Measurements from ENCODE around the gene TYMS. TPM values are rescaled to one million over a fixed set of nuclear protein-coding genes. Genes with fewer than 3 reads are reported as not detected.
A peak's percentile ranks its signal among the peaks of the same experiment; 100 is the strongest.

The TYMS gene
- total and polyA plus RNA-seq, 9 of the 15 experiments (the other 6 are each of a cell fraction or from before 2014, with no cell fraction given) = 69.1 to 409 (median 175) TPM

DNA sequence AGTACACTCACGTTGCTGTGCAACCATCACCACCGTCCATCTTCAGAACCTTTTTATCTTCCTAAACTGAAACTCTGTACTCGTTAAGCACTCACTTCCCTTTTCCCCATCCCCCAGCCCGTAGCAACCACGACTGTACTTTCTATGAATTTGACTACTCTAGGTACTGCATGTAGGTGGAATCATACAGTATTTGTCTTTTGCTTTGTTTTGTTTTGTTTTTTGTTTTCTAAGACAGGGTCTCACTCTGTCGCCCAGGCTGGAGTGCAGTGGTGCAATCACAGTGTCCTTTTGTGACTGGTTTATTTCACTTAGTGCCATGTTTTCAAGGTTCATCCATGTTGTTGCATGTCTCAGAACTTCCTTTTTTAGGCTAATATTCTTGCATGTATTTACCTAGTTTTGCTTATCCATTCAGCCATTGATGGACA lies 7.0 kb upstream of the TYMS start (continued):
- TF ChIP-seq, protein P1, sequence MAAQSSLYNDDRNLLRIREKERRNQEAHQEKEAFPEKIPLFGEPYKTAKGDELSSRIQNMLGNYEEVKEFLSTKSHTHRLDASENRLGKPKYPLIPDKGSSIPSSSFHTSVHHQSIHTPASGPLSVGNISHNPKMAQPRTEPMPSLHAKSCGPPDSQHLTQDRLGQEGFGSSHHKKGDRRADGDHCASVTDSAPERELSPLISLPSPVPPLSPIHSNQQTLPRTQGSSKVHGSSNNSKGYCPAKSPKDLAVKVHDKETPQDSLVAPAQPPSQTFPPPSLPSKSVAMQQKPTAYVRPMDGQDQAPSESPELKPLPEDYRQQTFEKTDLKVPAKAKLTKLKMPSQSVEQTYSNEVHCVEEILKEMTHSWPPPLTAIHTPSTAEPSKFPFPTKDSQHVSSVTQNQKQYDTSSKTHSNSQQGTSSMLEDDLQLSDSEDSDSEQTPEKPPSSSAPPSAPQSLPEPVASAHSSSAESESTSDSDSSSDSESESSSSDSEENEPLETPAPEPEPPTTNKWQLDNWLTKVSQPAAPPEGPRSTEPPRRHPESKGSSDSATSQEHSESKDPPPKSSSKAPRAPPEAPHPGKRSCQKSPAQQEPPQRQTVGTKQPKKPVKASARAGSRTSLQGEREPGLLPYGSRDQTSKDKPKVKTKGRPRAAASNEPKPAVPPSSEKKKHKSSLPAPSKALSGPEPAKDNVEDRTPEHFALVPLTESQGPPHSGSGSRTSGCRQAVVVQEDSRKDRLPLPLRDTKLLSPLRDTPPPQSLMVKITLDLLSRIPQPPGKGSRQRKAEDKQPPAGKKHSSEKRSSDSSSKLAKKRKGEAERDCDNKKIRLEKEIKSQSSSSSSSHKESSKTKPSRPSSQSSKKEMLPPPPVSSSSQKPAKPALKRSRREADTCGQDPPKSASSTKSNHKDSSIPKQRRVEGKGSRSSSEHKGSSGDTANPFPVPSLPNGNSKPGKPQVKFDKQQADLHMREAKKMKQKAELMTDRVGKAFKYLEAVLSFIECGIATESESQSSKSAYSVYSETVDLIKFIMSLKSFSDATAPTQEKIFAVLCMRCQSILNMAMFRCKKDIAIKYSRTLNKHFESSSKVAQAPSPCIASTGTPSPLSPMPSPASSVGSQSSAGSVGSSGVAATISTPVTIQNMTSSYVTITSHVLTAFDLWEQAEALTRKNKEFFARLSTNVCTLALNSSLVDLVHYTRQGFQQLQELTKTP (IDR thresholded peaks at IDR 0.05; ENCODE audit: low read depth in 1 of 2, partially characterized antibody in 2 of 2) = peak; percentile 58 to 79
- TF ChIP-seq ESRRA (IDR thresholded peaks at IDR 0.05; ENCODE audit: borderline replicate concordance, low read depth) (no peak), HBP1 (CRISPR knock-in tag; IDR thresholded peaks at IDR 0.05) (peak; percentile 91; the same call in 1 of the 2 replicates), ZNF507 (tag; conservative IDR thresholded peaks at IDR 0.05) (no peak), YY1 (IDR thresholded peaks at IDR 0.05; ENCODE audit: borderline replicate concordance in 1 of 3, control insufficient read depth in 1 of 3, extremely low read depth in 1 of 3, insufficient read depth in 3 of 3, insufficient read length in 1 of 3, insufficient replicate concordance in 2 of 3, low read depth in 1 of 3, low read length in 2 of 3) (peak in 1 of 3 experiments; percentile 53), E2F3 (CRISPR knock-in tag; IDR thresholded peaks at IDR 0.05) (no peak), GTF2B (IDR thresholded peaks at IDR 0.05; ENCODE audit: extremely low read depth, insufficient read length) (no peak), ASH1L (IDR thresholded peaks at IDR 0.05; ENCODE audit: borderline replicate concordance, low read depth, partially characterized antibody) (no peak), MTF1 (CRISPR knock-in tag; IDR thresholded peaks at IDR 0.05; ENCODE audit: borderline replicate concordance) (no peak)
- TF ChIP-seq, protein P2, sequence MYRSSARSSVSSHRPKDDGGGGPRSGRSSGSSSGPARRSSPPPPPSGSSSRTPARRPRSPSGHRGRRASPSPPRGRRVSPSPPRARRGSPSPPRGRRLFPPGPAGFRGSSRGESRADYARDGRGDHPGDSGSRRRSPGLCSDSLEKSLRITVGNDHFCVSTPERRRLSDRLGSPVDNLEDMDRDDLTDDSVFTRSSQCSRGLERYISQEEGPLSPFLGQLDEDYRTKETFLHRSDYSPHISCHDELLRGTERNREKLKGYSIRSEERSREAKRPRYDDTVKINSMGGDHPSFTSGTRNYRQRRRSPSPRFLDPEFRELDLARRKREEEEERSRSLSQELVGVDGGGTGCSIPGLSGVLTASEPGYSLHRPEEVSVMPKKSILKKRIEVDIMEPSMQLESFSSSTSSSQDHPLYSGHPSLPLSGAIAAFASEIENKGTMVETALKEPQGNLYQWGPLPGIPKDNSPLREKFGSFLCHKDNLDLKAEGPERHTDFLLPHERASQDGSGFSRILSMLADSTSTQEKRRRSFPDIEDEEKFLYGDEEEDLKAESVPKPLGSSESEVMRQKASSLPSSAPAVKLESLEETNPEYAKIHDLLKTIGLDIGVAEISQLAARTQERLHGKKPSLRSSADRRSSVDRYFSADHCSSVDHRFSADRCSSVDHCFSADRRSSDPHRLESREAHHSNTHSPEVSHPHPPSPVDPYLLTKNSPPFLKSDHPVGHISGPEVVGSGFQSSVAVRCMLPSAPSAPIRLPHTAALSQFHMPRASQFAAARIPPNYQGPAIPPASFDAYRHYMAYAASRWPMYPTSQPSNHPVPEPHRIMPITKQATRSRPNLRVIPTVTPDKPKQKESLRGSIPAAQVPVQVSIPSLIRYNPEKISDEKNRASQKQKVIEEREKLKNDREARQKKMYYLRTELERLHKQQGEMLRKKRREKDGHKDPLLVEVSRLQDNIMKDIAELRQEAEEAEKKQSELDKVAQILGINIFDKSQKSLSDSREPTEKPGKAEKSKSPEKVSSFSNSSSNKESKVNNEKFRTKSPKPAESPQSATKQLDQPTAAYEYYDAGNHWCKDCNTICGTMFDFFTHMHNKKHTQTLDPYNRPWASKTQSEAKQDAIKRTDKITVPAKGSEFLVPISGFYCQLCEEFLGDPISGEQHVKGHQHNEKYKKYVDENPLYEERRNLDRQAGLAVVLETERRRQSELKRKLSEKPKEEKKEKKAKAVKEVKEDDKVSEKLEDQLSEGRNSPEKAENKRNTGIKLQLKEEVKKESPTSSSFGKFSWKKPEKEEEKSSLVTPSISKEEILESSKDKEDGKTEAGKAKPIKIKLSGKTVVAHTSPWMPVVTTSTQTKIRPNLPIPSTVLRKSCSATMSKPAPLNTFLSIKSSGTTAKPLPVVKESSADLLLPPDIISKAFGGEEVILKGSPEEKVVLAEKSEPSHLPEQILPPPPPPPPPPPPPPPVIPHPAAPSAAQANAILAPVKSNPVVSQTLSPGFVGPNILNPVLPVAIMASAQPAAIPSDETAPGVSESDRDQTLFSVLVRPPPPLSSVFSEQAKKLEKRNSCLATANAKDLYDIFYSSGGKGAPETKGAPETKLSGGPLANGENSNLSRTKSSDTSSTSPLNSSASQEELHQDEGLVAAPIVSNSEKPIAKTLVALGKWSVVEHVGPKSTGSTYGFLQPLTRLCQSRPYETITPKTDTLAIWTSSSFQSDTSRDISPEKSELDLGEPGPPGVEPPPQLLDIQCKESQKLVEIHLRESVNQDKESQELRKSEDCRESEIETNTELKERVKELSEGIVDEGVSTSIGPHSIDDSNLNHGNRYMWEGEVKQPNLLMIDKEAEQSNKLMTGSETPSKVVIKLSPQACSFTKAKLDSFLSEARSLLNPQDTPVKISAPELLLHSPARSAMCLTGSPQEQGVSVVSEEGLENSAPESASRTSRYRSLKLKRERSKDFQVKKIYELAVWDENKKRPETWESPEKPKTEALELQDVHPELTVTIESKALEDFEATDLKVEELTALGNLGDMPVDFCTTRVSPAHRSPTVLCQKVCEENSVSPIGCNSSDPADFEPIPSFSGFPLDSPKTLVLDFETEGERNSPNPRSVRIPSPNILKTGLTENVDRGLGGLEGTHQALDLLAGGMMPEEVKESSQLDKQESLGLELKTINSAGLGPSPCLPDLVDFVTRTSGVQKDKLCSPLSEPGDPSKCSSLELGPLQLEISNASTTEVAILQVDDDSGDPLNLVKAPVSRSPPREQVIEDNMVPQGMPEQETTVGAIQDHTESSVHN (IDR thresholded peaks at IDR 0.05; ENCODE audit: borderline replicate concordance in 1 of 2, low read depth in 1 of 2) = 0 out of 4 replicates have a peak, but pooled peaks of 1 of the 2 experiments have one; percentile 55
